GM12873 (cell line): ENCODE data around the gene RAP1A.

Experiments used
- CTCF ChIP-seq: IDR thresholded peaks from 2 replicates; pipeline ENCODE4 v1.5.1; 2012; ENCODE audit warnings: low read depth, mild to moderate bottlenecking, moderate library complexity, low read length, control low read depth; ENCODE audit not compliant: insufficient read depth; ENCODE audit errors: missing control alignments

Gene RAP1A

DNA sequence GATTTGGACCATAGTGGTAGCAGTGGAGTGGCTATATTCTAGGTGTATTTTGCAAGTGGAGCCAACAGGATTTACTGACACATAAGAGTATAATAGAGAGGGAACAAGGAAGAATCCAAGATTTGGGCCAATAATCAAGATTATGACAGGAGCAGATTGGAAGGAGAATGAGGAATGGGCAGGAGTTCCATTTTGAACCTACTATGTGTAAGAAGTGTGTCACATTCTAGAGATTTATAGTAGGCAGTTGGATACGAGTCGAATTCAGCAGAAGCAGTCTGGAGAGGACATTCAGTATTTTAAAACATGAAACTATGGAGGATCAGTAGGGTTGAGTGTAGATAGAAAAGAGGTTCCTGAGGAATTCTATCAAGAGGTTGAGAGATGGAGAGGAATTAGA, 97.9 kb downstream of the RAP1A start:
- TF ChIP-seq CTCF: no peak

- TF ChIP-seq CTCF: no peak
These were observed 99.5 kb downstream of the RAP1A start for GRCh38 chr1:111719135-111719534.

DNA sequence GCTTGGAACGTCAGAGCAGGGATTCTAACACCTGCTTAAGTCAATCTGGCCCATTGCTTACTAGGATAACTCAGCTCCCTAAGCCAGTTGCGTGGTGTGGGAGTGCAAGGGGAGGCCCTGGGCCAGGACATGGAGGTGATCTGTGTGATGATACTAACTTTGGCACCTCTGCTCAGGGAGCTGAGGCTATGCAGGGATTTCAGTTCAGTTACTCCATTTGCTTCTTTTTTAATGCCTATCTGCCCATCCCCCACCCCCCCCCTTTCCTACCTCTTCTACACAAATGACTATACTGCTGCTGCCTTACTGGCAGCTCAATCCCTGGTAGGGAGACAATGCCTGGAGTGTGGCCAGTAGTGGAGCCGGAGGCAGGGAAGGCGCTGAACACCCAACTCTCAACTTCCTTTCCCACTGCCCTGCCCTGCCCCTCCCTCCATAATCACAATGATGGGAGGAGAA, 100.1 kb downstream of the RAP1A start:
- TF ChIP-seq CTCF: no peak

DNA sequence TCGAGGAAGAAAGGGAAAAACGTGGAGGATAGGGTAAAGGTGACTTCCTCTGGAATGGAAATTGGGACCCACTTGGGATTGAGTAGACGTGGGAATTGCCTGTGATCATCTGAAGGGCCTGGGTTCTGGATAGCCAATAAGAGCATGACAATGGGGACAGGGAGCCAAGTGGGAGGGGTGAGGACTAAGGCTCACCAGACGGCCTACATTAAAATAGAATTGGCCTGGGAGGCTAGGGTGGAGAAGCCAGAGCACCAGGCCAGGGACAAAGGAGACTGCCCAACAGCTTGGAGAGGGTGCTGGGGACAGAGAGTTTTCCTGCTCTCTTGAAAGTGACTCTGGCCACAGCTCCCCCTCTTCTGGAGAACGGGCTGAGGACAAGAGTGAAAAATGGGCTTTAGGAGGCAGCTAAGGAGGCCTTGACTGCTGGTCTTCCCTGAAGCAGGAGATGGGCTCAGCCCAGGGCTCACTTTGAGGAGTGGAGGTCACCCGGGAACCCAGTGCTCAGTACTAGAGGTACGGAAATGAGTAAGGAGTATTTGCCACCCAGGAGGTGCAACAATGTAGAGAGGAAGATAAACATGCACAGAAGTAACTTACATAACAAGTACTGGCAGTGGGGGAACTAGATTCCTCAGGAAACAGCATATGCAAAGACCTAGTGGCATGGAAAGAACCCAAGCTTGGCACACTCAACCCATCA, 100.8 kb downstream of the RAP1A start:
- TF ChIP-seq CTCF: no peak

DNA sequence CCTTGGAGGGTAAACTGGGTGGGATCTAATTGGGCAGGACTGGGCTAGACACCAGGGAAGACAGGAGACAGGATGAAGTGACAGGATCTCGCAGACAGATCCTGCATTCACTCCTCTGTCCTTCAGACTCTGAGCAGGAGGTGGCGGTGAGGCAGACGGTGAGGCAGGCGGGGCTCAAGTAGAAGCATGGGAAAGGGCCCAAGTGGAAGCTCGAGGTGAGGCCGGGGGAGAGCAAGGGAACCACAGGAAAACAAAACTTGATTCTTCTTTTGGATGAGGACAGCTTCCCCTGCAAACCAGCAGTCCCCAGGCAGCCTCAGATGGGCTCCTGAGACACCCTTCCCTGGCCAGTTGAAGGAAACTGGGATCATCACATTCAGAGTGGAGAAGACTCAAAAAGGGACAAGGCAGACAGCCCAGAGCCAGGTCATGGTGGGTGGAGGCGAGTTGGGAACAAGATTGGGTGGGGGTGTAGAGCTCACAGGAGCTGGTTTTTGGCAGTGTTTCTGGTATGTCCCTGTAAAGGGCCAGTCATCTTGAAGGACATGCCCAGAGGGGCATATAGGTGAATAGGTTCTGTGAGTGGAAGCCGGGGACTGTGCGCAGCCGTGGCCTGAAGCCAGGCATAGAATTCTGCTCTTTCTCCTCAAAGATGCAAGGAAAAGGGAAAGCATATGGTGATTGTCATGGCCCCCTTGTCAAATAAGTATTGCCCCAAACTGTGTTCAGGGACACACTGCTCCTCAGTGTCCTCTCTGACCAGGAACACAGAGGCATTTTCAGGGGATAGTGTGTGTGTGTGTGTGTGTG, 101.6 kb downstream of the RAP1A start:
- no peak for TF ChIP-seq CTCF

- no peak for TF ChIP-seq CTCF
These were observed 103.7 kb downstream of the RAP1A start for GRCh38 chr1:111723091-111723806.

DNA sequence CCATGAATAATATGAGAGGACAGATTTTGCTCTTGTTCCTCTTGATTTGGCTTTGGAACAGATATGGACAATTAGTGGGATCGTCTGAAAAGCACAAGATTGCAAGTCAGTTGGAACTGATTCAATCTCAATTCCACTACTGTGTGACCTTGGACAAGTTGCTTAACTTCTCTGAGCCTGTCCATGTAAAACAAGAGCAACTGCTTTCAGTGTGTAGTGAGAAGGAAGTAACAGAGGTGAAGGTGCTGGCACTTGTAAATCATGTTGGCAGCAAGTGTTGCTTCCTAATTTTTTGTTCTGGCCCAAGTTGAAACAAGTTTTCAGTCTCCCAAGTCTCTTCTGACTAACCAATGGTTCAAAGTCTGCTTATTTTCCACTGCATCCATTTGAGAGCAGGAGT, 104.3 kb downstream of the RAP1A start:
- no peak for TF ChIP-seq CTCF
